ENCODE measurements around the gene ERI2.
"Not testable (repeated sequence)": the region's sequence is repeated elsewhere in the genome, so short reads cannot be mapped to it uniquely, and the experiment has no call there.

ERI2 gene

DNA sequence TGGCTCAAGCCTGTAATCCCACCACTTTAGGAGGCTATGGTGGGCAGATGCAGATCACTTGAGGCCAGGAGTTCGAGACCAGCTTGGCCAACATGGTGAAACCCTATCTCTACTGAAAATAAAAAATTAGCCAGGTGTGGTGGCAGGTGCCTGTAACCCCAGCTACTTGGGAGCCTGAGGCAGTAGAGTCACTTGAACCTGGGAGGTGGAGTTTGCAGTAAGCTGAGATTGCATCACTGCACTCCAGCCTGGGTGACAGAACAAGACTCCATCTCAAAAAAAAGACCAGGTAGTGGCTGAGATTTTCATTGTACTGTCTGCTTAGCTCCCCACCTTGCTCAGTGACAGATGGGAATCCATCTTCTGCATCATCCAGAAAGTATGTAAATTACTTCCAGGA lies 41.8 kb downstream of the ERI2 start:
- DNase-seq: not testable (repeated sequence)

- DNase-seq: no peak
Observed at GRCh38 chr16:20763461-20764232, 42.6 kb downstream of the ERI2 start, which contains the start of gene ACSM3. Gene ACSM3 (plus strand): TSS chr16:20764014. CDS start chr16:20770035, 6,021 bp downstream.

- no peak for DNase-seq
Observed at GRCh38 chr16:20762404-20763123, 43.7 kb downstream of the ERI2 start.

DNA sequence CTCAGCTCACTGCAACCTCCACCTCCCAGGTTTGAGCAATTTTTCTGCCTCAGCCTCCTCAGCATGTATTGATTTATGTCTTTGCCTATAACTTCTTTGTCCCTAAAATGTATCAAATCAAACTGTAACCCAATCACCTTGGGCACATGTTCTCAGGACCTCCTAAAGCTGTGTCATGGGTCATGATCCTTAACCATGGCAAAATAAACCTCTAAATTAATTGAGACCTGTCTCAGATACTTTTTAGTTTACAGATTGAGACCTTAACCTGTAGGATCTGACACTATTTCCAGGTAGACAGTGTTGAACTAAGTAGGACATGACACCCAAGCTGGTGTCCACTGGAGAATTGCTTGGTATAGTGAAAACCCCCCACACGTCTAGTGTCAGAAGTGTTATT lies 45.1 kb downstream of the ERI2 start:
- no peak for DNase-seq

DNA sequence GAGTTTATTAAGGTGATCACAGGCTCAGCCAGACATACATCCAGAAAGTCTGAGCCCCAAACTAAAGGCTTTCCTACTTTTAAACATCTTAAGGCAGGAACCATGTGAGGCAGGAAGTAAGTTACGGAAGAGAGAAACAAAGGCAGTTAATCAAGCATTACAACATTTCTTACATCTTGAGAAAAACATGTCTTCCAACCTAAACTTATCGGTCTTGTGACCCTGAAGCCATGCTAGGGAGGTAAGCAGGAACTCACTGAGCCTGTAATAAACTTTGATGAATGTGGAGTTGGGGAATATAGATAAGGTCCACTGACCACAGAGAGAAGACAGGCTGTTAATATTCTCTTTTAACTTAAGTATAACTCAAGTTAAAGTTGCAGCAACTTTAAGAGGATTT lies 45.9 kb downstream of the ERI2 start:
- DNase-seq: no peak

DNA sequence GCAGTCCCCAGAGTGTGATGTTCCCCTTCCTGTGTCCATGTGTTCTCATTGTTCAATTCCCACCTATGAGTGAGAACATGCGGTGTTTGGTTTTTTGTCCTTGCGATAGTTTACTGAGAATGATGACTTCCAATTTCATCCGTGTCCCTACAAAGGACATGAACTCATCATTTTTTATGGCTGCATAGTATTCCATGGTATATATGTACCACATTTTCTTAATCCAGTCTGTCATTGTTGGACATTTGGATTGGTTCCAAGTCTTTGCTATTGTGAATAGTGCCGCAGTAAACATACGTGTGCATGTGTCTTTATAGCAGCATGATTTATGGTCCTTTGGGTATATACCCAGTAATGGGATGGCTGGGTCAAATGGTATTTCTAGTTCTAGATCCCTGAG lies 50.5 kb downstream of the ERI2 start:
- not testable (repeated sequence) for DNase-seq

GRCh38 chr16:20755238-20755637 lies 51.0 kb downstream of the ERI2 start:
- no peak for DNase-seq

GRCh38 chr16:20753727-20754126 lies 52.5 kb downstream of the ERI2 start:
- no peak for DNase-seq

GRCh38 chr16:20750558-20750957 lies 55.7 kb downstream of the ERI2 start:
- no peak for DNase-seq

- no peak for DNase-seq
Observed at GRCh38 chr16:20749474-20749873, 56.8 kb downstream of the ERI2 start.

- no peak for DNase-seq
Observed at GRCh38 chr16:20747030-20747816, 59.0 kb downstream of the ERI2 start.

DNA sequence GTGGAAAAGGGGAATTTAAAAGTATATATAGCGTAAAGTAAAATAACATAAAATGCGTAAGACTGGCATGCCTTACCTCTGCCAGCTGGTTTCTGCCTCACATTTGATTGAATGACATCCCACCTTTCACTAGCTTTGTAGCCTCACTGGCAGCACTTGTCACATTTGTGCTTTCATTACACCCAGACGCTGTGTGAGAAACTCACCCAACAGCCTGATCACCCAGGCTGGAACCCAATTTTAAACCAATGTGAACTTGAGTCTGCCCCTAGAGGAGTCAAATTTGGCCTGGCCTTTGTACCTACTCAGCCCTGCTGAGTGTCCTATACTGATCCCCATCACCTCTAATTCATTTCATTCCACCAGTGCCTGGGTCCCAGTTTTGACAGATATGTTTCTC lies 59.8 kb downstream of the ERI2 start:
- DNase-seq: no peak
